ENCODE results near the gene ANKRD49. TPM values are rescaled to one million over a fixed set of nuclear protein-coding genes. Genes with fewer than 3 reads are reported as not detected.

ANKRD49 gene
- total and polyA plus RNA-seq, 2 of the 8 experiments (the other 6 are each of a cell fraction or from before 2014, with no cell fraction given) = 7.4 to 12.2 TPM

- H3K23ac ChIP-seq (ENCODE audit: insufficient read length) = no peak overlapping the region
- H2AFZ ChIP-seq (ENCODE audit: low read length) = no peak overlapping the region
- H3K4me2 ChIP-seq (ENCODE audit: insufficient read depth in 1 of 2, low read depth in 2 of 2, low read length in 2 of 2) = no peak overlapping the region
- no peak overlapping the region for H2BK20ac ChIP-seq (ENCODE audit: low read length)
- H3K4me3 ChIP-seq (ENCODE audit: extremely low read depth in 1 of 4, insufficient read depth in 2 of 4, low read depth in 3 of 4, low read length in 4 of 4) = no peak overlapping the region
- 90% methylated on average over 3 of the region's 3 CpGs; no CpG with 5 or more reads in 1 of the 2 experiments for WGBS, 2 experiments (ENCODE audit: extremely low coverage in 1 of 2, insufficient coverage in 1 of 2, insufficient read length in 1 of 2, insufficient replicate concordance in 2 of 2, low coverage in 1 of 2, low lambda C conversion rate in 2 of 2, missing lambda C conversion rate in 1 of 2)
- H3K14ac ChIP-seq (ENCODE audit: insufficient read length) = no peak overlapping the region
- H2BK15ac ChIP-seq (ENCODE audit: low read length) = no peak overlapping the region
- H2AK5ac ChIP-seq (ENCODE audit: low read depth, low read length) = no peak overlapping the region
- H2BK120ac ChIP-seq (replicated peaks; ENCODE audit: low read depth, low read length) = no peak overlapping the region
- H3K56ac ChIP-seq (replicated peaks; ENCODE audit: insufficient read length, low read depth, low read length) = no peak overlapping the region
- CTCF ChIA-PET (ENCODE audit: partially characterized antibody) = no interaction called here
- no peak overlapping the region for H4K91ac ChIP-seq (replicated peaks; ENCODE audit: insufficient read length, low read length)
- DNase-seq (ENCODE audit: low read depth in 1 of 2, low spot score in 2 of 2) = no peak
- H3K79me1 ChIP-seq (ENCODE audit: low read depth, low read length) = no peaks in the 10 kb centered on the region
- no peaks in the 10 kb centered on the region for H3K79me2 ChIP-seq (ENCODE audit: control insufficient read depth in 1 of 2, insufficient read depth in 2 of 2, low read length in 2 of 2)
- no peaks in the 10 kb centered on the region for H3K4me1 ChIP-seq (replicated peaks in 1 of 4; ENCODE audit: control insufficient read depth in 3 of 4, insufficient read depth in 4 of 4, low read length in 3 of 4)
- H3K18ac ChIP-seq (ENCODE audit: extremely low read depth, low read length) = no peak overlapping the region
- H2BK12ac ChIP-seq (ENCODE audit: low read depth, low read length) = no peak overlapping the region
- H4K8ac ChIP-seq (ENCODE audit: extremely low read depth, insufficient read depth, low read length) = no peak overlapping the region
- no peaks in the 10 kb centered on the region for H3K9me3 ChIP-seq (ENCODE audit: insufficient read depth in 2 of 2, low read depth in 1 of 2, low read length in 1 of 2)
- no peak overlapping the region for H3K27ac ChIP-seq (ENCODE audit: low read depth, low read length)
- H2BK5ac ChIP-seq (ENCODE audit: low read depth, low read length) = no peak overlapping the region
- no peak for TF ChIP-seq CBX8 (IDR thresholded peaks at IDR 0.05; ENCODE audit: borderline replicate concordance, low read depth, low read length)
- TF ChIP-seq POLR2A (IDR thresholded peaks at IDR 0.05; ENCODE audit: control extremely low read depth in 1 of 2, low read depth in 2 of 2, low read length in 2 of 2) = no peak
- no peak for TF ChIP-seq SIRT6 (IDR thresholded peaks at IDR 0.05; ENCODE audit: low read length)
- no peak for TF ChIP-seq SP2 (IDR thresholded peaks at IDR 0.05; ENCODE audit: low read length)
- TF ChIP-seq CEBPB (IDR thresholded peaks at IDR 0.05; ENCODE audit: low read depth, low read length) = no peak
- TF ChIP-seq CBX5 (IDR thresholded peaks at IDR 0.05; ENCODE audit: low read depth, low read length) = no peak
- no peak for TF ChIP-seq SIN3A (conservative IDR thresholded peaks at IDR 0.05 in 1 of 2, IDR thresholded peaks at IDR 0.05 in 1 of 2; ENCODE audit: low read depth in 1 of 2, low read length in 2 of 2)
- TF ChIP-seq EP300 (IDR thresholded peaks at IDR 0.05; ENCODE audit: borderline replicate concordance in 1 of 2, low read depth in 2 of 2, low read length in 2 of 2) = no peak
- TF ChIP-seq POU5F1 (IDR thresholded peaks at IDR 0.05; ENCODE audit: low read depth, low read length) = no peak
- no peak for TF ChIP-seq TEAD4 (IDR thresholded peaks at IDR 0.05; ENCODE audit: low read depth, low read length)
- POLR2A ChIA-PET (ENCODE audit: partially characterized antibody) = no interaction called here
- no peaks in the 10 kb centered on the region for H3K27me3 ChIP-seq (replicated peaks in 1 of 4; ENCODE audit: control insufficient read depth in 3 of 4, extremely low read depth in 1 of 4, insufficient read depth in 3 of 4, low read length in 3 of 4)
- H3K4ac ChIP-seq (replicated peaks; ENCODE audit: insufficient read length, low read depth, low read length) = no peak overlapping the region
- FAIRE-seq = no peak
- H3K36me3 ChIP-seq (ENCODE audit: control insufficient read depth in 2 of 4, insufficient read depth in 4 of 4, low read length in 3 of 4) = no peaks in the 10 kb centered on the region
- H4K5ac ChIP-seq (ENCODE audit: insufficient read length, low read depth, low read length) = no peak overlapping the region
- H3K9ac ChIP-seq (replicated peaks in 1 of 4; ENCODE audit: extremely low read depth in 1 of 4, low read depth in 3 of 4, low read length in 3 of 4) = no peak overlapping the region
- H4K20me1 ChIP-seq (replicated peaks in 1 of 2; ENCODE audit: control insufficient read depth in 1 of 2, insufficient read depth in 2 of 2, low read length in 2 of 2) = no peaks in the 10 kb centered on the region
- H3K23me2 ChIP-seq (ENCODE audit: low read depth, low read length) = no peaks in the 10 kb centered on the region
Measured at GRCh38 chr11:94532211-94532610, 38.4 kb downstream of the ANKRD49 start.

Data from H1 (cell line).